ENCODE data around the gene PDE9A. TPM values are rescaled to one million over a fixed set of nuclear protein-coding genes. Genes with fewer than 3 reads are reported as not detected.

PDE9A gene
- total RNA-seq, 1 experiment from 2014 or later, result 31.9 TPM

GRCh38 chr21:42746593-42747275 is 93.3 kb downstream of the PDE9A start:
- no peak overlapping the region for H2AFZ ChIP-seq (ENCODE audit: low read length)
- H4K5ac ChIP-seq (ENCODE audit: insufficient read length, low read depth, low read length), result no peak overlapping the region
- no peak overlapping the region for H3K18ac ChIP-seq (ENCODE audit: insufficient read length, low read depth, low read length)
- H3K79me2 ChIP-seq (ENCODE audit: insufficient read depth, low read length), result no peaks in the 10 kb centered on the region
- H3K79me1 ChIP-seq (ENCODE audit: insufficient read depth, low read depth, low read length, poor library complexity, severe bottlenecking), result no peaks in the 10 kb centered on the region
- H3K23ac ChIP-seq (ENCODE audit: insufficient read length, low read depth, low read length), result no peak overlapping the region
- Mint-ChIP-seq H3K27me3 (ENCODE audit: low read depth) (no peaks in the 10 kb centered on the region; the same call in 1 of the 2 replicates), H3K36me3 (ENCODE audit: insufficient read depth in 1 of 3, low read depth in 3 of 3) (peaks cover 2 to 36% (median 14%) of the 10 kb centered on the region in 3 experiments; a peak in 6 of 7 replicates), H3K9me3 (no peaks in the 10 kb centered on the region), H3K4me3 (no peak overlapping the region), H3K4me1 (peaks cover 2 to 18% of the 10 kb centered on the region in 2 experiments; a peak in 3 of 4 replicates), H3K27ac (peak overlapping the region in 2 of 3 experiments; percentile 20 to 83; a peak in 2 of 7 replicates)
- H4K91ac ChIP-seq (ENCODE audit: insufficient read length, low read depth, low read length), result no peak overlapping the region
- H4K8ac ChIP-seq (replicated peaks; ENCODE audit: insufficient read length, low read depth, low read length), result no peak overlapping the region
- H3K4me2 ChIP-seq (ENCODE audit: insufficient read depth, insufficient read length, low read length), result no peak overlapping the region
- no peak overlapping the region for H3T11ph ChIP-seq (ENCODE audit: low read length)
- H3K27ac ChIP-seq (ENCODE audit: insufficient read length, low read depth, low read length), result no peak overlapping the region
- no CpG with 5 or more reads among the region's 21 CpGs for WGBS (ENCODE audit: extremely low coverage, insufficient read length, low lambda C conversion rate)
- no peak overlapping the region for H3K4ac ChIP-seq (ENCODE audit: low read depth, low read length)
- no peaks in the 10 kb centered on the region for H3K9me3 ChIP-seq (ENCODE audit: control insufficient read depth, low read depth, low read length)
- H3K14ac ChIP-seq (ENCODE audit: insufficient read depth, low read length), result no peak overlapping the region
- no peak overlapping the region for H2AK5ac ChIP-seq (ENCODE audit: insufficient read length, low read length)
- no peak overlapping the region for H2BK120ac ChIP-seq (ENCODE audit: low read depth, low read length, poor library complexity, severe bottlenecking)
- no peaks in the 10 kb centered on the region for H4K20me1 ChIP-seq (ENCODE audit: control insufficient read depth, insufficient read depth, insufficient read length)
- H2BK20ac ChIP-seq (ENCODE audit: low read depth, low read length, poor library complexity, severe bottlenecking), result no peak overlapping the region
- H2BK12ac ChIP-seq (ENCODE audit: insufficient read length, low read depth, low read length), result no peak overlapping the region
- no peak for TF ChIP-seq CTCF (conservative IDR thresholded peaks at IDR 0.05)
- no peaks in the 10 kb centered on the region for H3K4me1 ChIP-seq (ENCODE audit: insufficient read depth, low read length)
- DNase-seq, result no peak
- no peak overlapping the region for H3K9ac ChIP-seq (ENCODE audit: extremely low read depth, insufficient read length, low read length)
- H2BK15ac ChIP-seq (ENCODE audit: low read depth, low read length), result no peak overlapping the region
- no peaks in the 10 kb centered on the region for H3K23me2 ChIP-seq (ENCODE audit: insufficient read length, low read depth, low read length, poor library complexity, severe bottlenecking)
- H2BK5ac ChIP-seq (ENCODE audit: insufficient read length, low read length), result no peak overlapping the region
- no peak overlapping the region for H3K56ac ChIP-seq (ENCODE audit: insufficient read length, low read depth, low read length)
- no peaks in the 10 kb centered on the region for H3K27me3 ChIP-seq (ENCODE audit: insufficient read depth, low read length)
